Left colon (tissue), 2 donors: Measurements from ENCODE around the gene ANAPC2. TPM values are rescaled to one million over a fixed set of nuclear protein-coding genes. Genes with fewer than 3 reads are reported as not detected.

ENCODE experiments used
- ATAC-seq: fragments of 200-7000 bp; cut with Tn5 transposase; one replicate; pipeline ENCODE4 v1.9.1; 2020; ENCODE audit warnings: mild to moderate bottlenecking, moderate library complexity
- DNase-seq, 2 donors: peaks; one replicate each; pipeline ENCODE4 v3.0.0-alpha.2; 2020
- intact Hi-C, 2 donors: fragments of 100-400 bp; cut with DNase I in 1 of 2; cut with micrococcal nuclease in 1 of 2; formaldehyde crosslinking; loops; one replicate each; pipeline versions ENCODE4 v1.11.2 to v1.14.0; 2022; cut with DNase I, micrococcal nuclease
- total RNA-seq, 2 donors: library from RNA; stranded (reverse); fragmentation: NEBNext Ultra II Directional; extraction: Animal tissue kit (Norgen Biotek cat#: 25700); gene quantifications; one replicate each; pipeline ENCODE4 v1.2.1, GENCODE V29; 2021
- donor health status: DM: no; HTN: no; CAD: no.
- donor health status: DM: yes; HTN: yes; CAD: no.

ANAPC2 gene
- total RNA-seq, 2 donors from 2014 or later, result 50.6 to 64.1 TPM

DNA sequence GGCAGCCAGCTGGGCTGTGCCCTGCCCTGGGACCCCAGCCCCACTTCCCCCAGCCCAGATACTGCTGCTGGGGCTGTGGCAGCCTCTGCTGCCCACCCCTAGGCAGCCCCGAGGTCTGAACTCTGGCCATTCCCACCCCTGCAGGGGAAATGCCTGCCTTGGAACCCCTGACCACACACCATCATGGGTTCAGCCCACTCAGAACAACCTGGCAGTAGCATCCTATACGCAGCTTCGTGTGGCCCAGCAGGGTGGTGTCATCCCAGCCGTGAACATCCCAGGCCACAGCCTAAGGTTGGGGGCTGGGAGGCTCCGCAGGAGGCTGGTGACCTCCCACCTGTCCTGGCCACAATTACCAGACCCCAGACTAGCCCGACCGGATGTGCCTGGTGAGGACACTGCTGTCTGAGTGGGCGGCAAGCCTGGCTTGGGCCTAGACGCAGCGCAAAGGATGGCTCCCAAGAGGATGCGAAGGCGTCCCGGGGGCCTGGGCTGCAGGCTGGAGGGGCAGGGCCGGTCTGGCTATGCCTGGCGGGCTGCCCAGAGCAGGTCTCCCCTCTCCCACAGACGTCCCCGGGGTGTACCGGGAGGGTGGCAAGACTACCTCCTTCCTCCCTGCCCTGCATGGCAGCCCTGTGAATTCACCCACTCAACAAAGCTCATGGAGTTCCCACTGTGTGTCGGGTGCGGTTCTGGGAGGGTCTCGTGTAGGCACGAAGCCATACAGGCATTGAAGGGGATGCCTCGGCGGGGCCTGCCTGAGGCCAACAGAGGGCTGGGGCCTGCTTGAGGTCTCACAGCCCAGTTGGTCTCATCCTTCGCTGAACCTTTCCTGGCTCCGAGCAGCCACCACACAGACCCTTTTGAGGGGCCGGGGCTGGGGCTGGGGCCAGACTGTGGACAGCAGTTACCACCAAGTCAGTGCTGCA lies 40.9 kb upstream of the ANAPC2 start:
- no peak for ATAC-seq
- intact Hi-C loops, result loop anchor here (5.0 to 10.0 kb wide), 2 partner anchors 54 to 107 kb away; partner anchors contain the start of genes LRRC26 (in 1 of the 2) and TMEM210 (in 1 of the 2)
- no peak for DNase-seq

DNA sequence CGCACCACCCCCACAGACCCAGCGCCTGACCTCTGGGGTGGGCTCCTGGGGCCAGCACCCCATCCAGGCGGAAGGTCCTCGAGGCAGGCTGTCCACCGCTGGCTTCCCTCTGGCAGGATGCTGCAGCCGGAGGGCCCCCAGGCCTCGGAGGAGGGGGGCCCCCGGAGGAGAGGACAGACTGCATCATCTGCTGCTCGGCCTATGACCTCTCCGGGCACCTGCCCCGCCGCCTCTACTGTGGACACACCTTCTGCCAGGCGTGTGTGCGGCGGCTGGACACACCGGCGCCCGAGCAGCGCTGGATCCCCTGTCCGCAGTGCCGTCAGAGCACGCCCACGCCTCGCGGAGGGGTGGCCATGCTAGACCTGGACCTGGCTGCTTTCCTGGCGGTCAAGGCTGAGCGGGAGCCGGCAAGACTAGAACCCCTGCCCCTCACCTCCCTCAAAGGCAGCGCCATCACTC lies 40.2 kb upstream of the ANAPC2 start:
- DNase-seq (no peak), ATAC-seq (no peak)
- intact Hi-C loops, result loop anchor here (5.0 to 10.0 kb wide), 2 partner anchors 54 to 106 kb away; partner anchors contain the start of genes LRRC26 (in 1 of the 2) and TMEM210 (in 1 of the 2)

DNA sequence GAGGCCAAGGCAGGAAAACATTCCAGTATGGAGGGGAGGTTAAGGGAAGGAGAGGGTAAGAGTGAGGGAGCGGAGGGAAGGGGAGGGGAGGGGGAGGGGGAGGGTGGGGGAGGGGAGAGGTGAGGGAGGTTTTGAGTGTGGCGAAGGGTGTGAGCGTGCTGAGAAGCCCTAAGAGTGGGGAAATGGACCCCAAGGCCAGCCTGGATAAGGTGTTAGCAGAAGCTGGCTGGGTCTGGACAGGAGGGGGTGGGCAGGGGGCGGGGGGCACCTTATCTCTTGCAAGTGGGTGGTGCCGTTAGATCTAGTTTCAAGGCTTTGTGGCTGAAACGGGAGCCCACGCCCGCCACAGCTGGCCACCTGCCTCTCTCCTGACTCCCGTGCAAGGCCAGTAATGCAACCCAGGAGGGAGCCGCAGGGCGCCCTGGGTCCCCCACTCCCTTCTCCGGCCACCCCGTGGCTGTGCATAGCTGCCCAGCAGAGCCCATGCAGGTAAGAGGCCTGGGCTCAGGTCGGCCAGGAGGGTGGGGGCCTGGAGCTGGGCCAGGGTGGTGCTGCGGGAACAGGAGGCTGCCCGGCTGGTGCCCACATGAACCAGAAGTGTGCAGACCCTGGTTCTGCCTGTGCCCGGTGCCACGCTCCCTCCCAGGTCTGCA lies 39.6 kb upstream of the ANAPC2 start:
- ATAC-seq (no peak), DNase-seq (peak in 1 of 2 donors; percentile 9)
- intact Hi-C loops, result loop anchor here (5.0 to 10.0 kb wide), 2 partner anchors 53 to 106 kb away; partner anchors contain the start of genes LRRC26 (in 1 of the 2) and TMEM210 (in 1 of the 2)

DNA sequence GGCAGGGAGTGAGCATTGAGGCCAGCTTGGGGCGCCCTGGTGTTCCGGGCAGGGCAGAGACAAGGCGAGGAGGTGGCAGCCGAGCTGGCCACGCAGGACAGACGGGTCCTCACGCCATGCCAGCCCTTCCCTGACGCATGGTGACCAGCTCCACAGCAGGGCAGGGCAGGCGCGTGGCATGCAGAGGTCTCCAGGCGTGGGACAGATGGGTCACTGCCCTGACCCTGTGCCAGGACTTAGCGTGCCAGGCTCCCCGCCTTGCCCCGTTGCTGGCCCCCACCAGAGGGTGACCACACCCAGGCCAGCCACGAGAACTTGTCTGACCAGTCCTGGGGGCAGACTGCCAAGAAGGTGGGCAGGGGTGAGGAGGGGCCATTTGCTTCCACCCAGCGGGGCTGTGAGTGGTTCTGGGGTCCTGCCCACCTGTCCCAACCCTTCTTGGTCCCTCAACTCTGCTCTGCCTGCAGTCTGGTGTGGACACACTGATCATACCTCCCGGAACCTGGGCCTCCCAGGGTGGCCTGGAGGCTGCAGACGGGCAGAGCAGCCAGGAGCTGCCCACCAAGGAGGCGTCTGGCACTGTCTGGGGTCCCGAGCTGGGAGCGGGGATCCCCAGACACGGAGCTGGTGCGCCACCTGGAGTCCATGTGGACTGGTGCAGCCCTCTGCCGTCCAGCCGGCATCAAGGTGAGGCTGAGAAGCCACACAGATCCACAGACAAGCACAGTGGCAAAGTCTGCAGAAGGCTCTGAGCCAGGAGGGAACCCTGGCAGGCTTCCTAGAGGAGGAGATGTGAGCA lies 38.9 kb upstream of the ANAPC2 start, which contains the start of gene RNF224:
RNF224 (plus strand) TSS at position 449 of the 799 bp plus-strand sequence. CDS start 834 bp downstream, outside the sequence.
- intact Hi-C loops, result loop anchor here (5.0 to 10.0 kb wide), 2 partner anchors 52 to 105 kb away; partner anchors contain the start of genes LRRC26 (in 1 of the 2) and TMEM210 (in 1 of the 2)
- peak; percentile 70 to 87 for DNase-seq
- peak; percentile 53 for ATAC-seq

DNA sequence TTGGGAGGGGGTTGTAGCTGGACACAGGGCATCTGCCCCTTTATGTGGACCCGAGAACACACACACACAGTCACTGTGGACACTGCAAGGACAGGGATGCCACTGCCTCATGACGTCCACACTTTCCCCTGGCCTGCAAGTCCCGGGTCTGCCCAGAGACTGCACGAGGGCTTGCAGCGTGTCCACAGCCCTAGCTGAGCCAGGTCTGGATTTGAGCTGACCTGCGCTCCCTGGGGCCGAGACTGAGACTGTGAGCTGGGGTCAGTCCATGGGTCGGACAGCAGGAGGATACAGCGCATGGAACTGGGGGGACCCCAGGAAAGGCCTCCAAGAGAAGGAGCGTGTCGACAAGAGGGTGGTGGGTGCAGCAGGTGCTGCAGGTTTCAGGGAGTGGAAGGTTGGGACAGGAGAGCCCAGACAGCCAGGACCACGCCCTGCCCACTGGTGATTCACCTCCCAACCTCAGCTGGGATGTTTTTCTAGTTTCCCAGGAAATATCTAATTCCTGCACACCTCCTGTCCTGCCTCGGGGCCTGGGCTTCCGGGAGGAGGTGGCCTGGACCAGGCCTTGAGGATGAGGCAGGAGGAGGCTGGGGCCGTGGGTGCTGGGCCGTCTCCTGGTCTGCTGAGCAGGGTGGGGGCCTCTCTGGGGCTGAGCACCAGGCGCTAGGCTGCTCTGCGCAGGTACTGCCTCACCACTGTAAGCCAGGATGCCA lies 38.1 kb upstream of the ANAPC2 start:
- DNase-seq (peak in 1 of 2 donors; percentile 32), ATAC-seq (no peak)
- intact Hi-C loops, result loop anchor here (5.0 to 10.0 kb wide), 2 partner anchors 52 to 104 kb away; partner anchors contain the start of genes LRRC26 (in 1 of the 2) and TMEM210 (in 1 of the 2)

DNA sequence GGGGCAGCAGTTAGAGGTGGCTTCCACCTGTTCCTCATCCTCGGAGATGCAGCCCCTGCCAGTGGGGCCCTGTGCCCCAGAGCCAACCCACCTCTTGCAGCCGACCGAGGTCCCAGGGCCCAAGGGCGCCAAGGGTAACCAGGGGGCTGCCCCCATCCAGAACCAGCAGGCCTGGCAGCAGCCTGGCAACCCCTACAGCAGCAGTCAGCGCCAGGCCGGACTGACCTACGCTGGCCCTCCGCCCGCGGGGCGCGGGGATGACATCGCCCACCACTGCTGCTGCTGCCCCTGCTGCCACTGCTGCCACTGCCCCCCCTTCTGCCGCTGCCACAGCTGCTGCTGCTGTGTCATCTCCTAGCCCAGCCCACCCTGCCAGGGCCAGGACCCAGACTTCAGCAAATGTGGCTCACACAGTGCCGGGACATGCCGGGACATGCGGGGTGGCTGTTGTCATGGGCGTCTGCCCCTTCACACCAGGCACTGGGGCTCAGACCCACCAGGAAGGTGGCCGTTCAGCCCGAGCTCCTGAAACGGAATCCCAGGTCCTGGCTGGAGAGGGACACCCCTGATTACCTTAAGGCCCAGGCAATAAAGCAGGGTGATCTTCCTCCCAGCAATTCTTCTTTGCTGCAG lies 37.5 kb upstream of the ANAPC2 start:
- intact Hi-C loops, result loop anchor here (5.0 to 10.0 kb wide), 2 partner anchors 51 to 104 kb away; partner anchors contain the start of genes LRRC26 (in 1 of the 2) and TMEM210 (in 1 of the 2)
- peak in 1 of 2 donors; percentile 10 for DNase-seq
- no peak for ATAC-seq

DNA sequence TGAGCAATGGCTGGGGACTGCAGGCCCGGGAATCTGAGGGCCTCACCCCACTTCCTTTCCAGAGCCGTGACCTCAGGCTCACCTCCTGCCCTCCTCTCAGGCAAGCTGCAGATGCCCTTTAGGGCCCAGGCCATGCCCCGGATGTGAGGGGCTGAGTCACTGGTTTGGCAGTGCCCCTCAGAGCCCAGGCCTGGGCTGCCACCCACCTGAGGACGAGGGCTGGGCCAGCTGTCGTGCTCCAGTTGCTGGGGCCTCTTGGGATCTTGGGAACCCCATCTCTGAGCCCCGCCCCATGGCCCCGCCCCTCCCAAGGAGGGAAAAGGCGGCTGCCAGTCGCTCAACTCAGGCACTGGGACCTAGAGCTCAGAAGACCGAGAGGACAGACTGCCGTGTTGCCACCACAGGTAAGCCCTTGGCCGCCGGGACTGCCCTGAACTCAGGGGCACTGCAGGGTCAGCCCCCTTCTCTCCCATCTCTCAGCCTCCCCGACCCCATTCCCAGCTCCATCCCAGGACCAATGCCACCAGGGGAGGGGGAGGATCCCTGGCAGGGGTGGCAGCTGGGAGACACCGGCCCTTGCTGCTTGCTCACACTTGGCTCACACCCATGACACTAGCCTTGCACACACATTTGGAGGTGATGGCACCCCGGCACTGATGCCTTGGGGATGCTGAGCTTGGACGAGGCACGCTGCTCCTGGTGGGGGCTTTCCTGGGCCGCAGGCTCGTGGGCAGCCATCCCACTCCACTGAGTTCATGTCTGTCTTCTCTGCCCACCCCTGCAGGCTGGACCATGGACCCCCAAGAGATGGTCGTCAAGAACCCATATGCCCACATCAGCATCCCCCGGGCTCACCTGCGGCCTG lies 36.7 kb upstream of the ANAPC2 start, which contains the start of gene CYSRT1:
CYSRT1 (plus strand) TSS at position 345 of the 865 bp plus-strand sequence; CDS start at position 793, 448 bp downstream.
- ATAC-seq (no peak), DNase-seq (peak in 1 of 2 donors; percentile 53)
- intact Hi-C loops, result loop anchor here (5.0 to 10.0 kb wide), 2 partner anchors 50 to 103 kb away; partner anchors contain the start of genes LRRC26 (in 1 of the 2) and TMEM210 (in 1 of the 2)

DNA sequence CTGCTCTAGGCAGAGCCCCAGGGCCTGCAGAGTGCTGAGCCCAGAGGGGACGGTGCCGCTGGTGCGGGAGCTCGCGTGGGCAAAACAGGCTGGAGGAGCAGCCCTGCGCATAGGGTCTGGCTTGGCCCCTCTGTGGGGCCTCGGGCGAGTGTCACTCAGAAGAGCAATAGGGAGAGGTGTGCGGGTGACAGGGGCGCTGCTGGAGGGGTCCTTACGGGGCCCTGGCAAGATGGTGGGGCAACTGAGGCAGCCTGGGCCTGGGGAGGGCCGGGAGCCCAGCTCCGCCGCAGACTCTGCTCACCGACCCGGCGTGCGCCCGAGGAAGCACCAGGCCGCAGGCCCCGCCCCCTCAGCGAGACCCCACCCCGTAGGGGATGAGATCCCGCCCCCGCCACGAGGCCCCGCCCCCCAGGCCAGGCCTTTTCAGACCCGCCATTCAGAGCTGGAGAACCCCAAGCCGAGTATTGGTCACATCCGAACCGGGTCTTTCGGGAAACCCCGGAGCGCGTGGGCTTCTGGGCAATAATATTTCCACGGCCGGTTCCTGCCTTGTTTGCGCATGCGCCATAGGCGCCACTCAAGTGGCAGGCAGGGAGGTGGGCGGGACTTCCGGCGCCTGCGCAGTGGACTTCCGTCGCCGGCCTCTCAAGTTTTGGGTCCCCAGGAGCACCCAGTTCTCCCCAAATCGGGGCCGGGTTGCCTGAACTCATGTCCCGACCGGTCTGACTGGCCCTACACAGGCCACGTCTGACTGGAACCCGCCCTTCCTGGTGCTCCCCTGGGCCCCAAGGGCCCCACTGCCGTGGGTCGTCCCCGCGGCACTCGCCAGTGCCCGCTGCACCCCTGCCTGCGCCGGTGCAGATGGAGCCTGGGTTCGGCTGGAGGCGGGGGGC lies 35.0 kb upstream of the ANAPC2 start:
- intact Hi-C loops, result loop anchor here in 1 of 2 donors (10.0 kb wide), 1 partner anchor 49 kb away; the partner anchor contains the start of genes LRRC26 and TMEM210

DNA sequence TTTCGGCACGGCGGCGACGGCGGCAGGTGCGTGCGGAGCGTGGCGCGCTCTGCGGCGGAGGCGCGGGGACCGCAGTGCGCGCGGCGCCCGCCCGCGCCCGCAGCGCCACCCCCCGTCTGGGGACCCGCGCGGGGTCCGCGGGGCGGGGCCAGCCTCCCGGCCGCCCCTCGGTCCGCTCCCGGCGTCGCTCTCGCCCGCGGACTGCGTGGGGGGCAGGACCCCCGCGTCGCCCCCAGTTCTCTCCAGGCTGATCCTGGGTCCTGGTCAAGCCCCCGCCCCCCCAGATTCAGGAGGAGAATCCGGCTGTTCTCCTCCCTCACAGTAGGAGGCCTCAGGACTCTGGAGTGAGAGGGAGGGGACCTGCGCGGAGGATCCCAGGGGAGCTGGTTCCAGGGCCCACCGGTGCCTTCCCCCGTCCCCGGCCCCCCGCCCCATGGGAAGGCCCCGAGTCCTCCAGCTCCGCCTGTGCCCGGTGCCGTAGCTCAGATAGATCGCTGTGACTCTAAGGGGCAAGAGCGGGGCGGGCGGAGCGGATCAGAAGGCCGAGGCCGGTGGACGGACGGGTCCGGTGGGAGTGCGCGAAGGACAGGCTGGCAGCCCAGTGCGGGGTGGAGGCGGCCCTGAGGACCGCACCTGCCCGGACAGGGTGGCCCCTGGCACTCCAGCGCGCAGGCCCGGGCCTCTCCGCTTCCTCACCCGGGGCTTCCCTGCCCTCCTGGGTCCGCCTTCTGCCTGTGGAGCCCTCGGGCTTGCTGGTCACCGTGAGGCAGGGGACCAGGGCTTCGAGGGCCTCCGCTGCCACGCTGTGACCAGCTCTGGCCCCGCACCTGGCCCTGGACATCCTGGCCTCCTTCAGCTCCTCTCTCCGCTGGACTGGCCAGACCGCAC lies 34.1 kb upstream of the ANAPC2 start, which contains the start of gene RNF208:
RNF208 (minus strand) TSS at position 51 of the 888 bp plus-strand sequence. CDS start 1,028 bp downstream, outside the sequence.
- DNase-seq, result peak in 1 of 2 donors; percentile 54
- intact Hi-C loops, result loop anchor here in 1 of 2 donors (10.0 kb wide), 1 partner anchor 48 kb away; the partner anchor contains the start of genes LRRC26 and TMEM210
- ATAC-seq, result peak; percentile 28

More for the DNA sequence above, 35.0 kb upstream of the ANAPC2 start:
- peak; percentile 96 to 98 for DNase-seq
- peak; percentile 78 for ATAC-seq

DNA sequence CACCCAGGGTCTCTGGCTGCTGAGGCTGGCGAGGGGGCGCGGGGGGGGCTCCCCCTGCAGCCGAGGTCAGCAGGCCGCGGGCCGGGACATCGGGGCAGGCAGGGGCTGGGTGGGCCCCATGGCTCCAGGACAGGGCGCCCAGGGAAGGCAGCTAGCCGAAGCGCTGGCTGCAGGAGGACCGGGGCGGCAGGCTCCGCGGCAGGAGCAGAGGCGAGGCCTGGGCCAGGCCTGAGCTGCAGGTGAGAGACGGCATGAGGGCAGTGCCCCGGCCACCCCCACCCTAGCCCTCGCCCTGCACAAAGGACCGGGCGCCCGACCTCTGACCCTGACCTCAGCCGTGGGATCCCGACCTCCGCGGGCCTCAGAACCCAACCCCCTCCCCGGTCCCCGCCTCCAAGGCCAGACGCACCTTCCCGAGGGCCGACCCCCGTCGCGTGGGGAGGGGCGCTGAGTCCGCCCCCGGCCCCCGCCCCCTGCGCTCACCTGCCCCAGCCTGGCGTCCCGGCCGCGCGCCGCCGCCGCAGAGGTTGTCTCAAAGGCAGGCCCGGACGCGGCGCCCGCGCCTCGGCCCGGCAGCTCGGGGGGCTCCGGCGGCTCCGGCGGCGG lies 33.2 kb upstream of the ANAPC2 start:
- DNase-seq, result peak in 1 of 2 donors; percentile 55
- intact Hi-C loops, result loop anchor here in 1 of 2 donors (10.0 kb wide), 1 partner anchor 47 kb away; the partner anchor contains the start of genes LRRC26 and TMEM210
- ATAC-seq, result no peak

DNA sequence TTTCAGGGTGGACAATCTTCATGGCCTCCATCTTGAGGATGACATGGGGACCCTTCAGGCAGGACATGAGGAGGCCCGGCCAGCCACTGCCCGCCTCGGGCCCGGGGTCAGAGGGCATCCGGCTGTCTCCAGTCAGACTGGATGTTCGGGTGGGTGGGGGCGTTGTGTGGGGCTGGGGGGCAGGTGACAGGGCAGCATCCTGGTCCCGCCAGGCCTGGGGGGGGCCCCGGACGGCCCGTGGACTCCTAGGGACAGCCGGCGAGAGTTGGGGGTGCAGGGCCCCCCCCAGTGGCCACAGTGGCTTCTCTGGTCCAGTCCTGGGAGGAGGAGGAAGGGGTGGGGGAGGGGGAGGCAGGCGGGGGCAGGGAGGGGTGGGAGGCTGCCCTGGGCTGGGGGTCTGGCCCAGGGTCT lies 32.7 kb upstream of the ANAPC2 start:
- DNase-seq (no peak), ATAC-seq (no peak)
- intact Hi-C loops, result loop anchor here in 1 of 2 donors (10.0 kb wide), 1 partner anchor 46 kb away; the partner anchor contains the start of genes LRRC26 and TMEM210

DNA sequence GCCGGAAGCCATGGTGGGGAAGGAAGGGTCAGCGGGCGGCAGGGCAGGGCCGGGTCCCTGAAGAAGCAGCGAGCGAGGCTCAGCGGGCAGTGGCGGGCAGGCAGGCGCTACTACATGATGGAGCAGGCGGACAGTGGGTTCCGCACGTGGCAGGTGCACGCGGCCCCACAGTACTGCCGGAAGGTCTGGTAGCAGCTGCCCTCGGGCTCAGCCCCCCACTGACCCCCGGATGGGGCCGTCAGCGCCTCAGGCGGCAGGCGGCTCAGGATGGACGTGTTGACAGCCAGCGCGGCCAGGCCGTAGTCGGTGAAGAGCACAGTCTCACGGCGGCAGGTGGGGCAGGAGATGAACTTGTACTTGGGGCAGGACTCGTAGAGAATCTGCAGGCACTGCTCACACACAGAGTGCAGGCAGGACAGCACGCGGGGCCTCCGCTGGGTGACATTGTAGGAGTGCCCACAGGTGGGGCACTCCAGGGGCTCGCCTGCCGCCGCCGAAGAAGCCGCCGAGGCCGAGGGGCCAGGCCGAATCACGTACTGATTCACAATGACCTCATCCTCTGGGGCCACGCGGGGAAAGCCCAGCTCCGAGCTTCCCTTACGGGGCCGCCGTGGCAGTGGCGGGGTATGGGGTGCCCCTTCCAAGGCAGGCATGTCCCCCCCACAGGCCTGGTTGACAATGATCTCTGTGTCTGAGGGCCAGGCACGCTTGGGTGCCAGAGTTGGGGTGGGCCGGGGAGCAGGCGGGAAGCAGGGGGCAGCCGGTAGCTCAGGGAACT lies 32.1 kb upstream of the ANAPC2 start:
- ATAC-seq, result no peak
- intact Hi-C loops, result loop anchor here in 1 of 2 donors (10.0 kb wide), 1 partner anchor 46 kb away; the partner anchor contains the start of genes LRRC26 and TMEM210
- no peak for DNase-seq
